Measurements from ENCODE around the gene ZSCAN23. TPM values are rescaled to one million over a fixed set of nuclear protein-coding genes. Genes with fewer than 3 reads are reported as not detected.

The ZSCAN23 gene
- total RNA-seq (2014; rRNA removed; shearing (Covaris generic)) = not detected in 2 replicates

GRCh38 chr6:28443112-28443773 lies at the start of gene ZSCAN23:
TSS of gene ZSCAN23 (minus strand) at chr6:28443491. CDS start at chr6:28436266, 7,225 bp downstream.

GRCh38 chr6:28399350-28400121 lies 43.8 kb downstream of the ZSCAN23 start, which contains the start of gene ZSCAN12:
TSS of gene ZSCAN12 (minus strand) at chr6:28399747. CDS start at chr6:28398405, 1,342 bp downstream.

Small RNA genes lying within 50 kb of the gene (small RNA-seq; reads per million reads assigned to genes)
- not detected for gene RNU2-45P

Other genes starting within 250 kb of the ZSCAN23 start
- 5.1 and 7.4 TPM in 2 replicates for gene ZSCAN9, start 218.2 kb downstream of the ZSCAN23 start, total RNA-seq (2014; rRNA removed; shearing (Covaris generic))
- gene ZKSCAN4, start 191.2 kb downstream of the ZSCAN23 start, total RNA-seq (2014; rRNA removed; shearing (Covaris generic)) = 1.2 and 1.5 TPM in 2 replicates
- gene NKAPL, start 184.2 kb downstream of the ZSCAN23 start, total RNA-seq (2014; rRNA removed; shearing (Covaris generic)) = not detected in 2 replicates
- 7.3 and 8.7 TPM in 2 replicates for gene ZSCAN26, start 176.3 kb downstream of the ZSCAN23 start, total RNA-seq (2014; rRNA removed; shearing (Covaris generic))
- gene PGBD1, start 161.9 kb downstream of the ZSCAN23 start, total RNA-seq (2014; rRNA removed; shearing (Covaris generic)) = 2.0 and 3.2 TPM in 2 replicates
- gene ZSCAN31, start 107.3 kb downstream of the ZSCAN23 start, total RNA-seq (2014; rRNA removed; shearing (Covaris generic)) = 2.0 and 2.1 TPM in 2 replicates
- 0.88 and 1.8 TPM in 2 replicates for gene ZKSCAN3, start 93.5 kb downstream of the ZSCAN23 start, total RNA-seq (2014; rRNA removed; shearing (Covaris generic))
- gene ZSCAN12, start 43.7 kb downstream of the ZSCAN23 start, total RNA-seq (2014; rRNA removed; shearing (Covaris generic)) = 1.2 and 1.7 TPM in 2 replicates
- gene GPX6, start 72.3 kb upstream of the ZSCAN23 start, total RNA-seq (2014; rRNA removed; shearing (Covaris generic)) = not detected in 2 replicates
- gene GPX5, start 82.4 kb upstream of the ZSCAN23 start, total RNA-seq (2014; rRNA removed; shearing (Covaris generic)) = not detected in 2 replicates